Activated CD4-positive, CD25-positive, alpha-beta regulatory T cell treated with anti-CD3 and anti-CD28 coated beads, Interleukin-2, amount 50 U/mL, for 72 hours (primary cell): ENCODE measurements around the gene LYST.
"Not testable (repeated sequence)": the region's sequence is repeated elsewhere in the genome, so short reads cannot be mapped to it uniquely, and the experiment has no call there.

Experiments used
- DNase-seq: peaks from one replicate; pipeline ENCODE4 v3.0.0; 2021

LYST gene

DNA sequence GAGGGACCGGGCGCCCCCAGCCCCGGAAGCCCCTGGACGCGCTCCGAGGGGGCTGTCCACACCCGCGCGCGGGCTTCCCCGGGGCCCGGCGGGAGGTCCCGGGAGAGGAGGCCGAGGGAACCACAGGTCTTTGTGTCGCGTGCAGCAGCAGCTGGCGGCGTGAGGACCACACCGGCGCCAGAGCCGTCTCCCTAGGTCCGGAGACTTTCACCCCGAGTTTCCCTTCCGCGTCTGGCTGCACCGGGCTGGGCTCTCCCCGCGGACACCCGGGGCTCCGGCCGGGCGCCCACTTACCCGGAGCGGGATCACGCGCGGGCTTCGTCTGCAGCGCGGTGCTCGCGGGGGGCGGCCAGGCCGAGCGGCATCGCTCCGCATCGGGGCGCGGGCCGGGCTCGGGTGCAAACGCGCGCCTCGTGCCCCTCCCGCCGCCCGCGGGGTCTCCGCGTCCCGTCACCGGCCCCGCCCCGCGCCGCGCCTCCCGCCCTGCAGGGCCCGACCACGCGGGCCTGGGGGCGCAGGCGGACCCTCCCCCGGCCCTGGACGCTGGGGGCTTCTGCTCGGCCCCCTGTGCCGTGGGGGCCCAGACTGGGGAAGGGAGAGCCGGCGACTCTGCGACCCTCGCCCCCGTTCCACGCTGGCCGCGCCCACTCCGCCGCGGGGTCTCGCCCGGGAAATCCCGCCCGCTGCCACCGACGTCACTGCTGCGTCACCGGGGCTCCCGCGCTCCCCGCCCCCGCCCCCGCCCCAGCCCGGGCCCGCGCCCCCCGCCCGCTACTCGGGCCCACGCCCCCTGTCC, 217.1 kb downstream of the LYST start, which contains the start of gene GNG4:
GNG4 (minus strand) TSS at position 417 of the 796 bp plus-strand sequence. CDS start 65,946 bp downstream, outside the sequence.
- DNase-seq, result no peak

DNA sequence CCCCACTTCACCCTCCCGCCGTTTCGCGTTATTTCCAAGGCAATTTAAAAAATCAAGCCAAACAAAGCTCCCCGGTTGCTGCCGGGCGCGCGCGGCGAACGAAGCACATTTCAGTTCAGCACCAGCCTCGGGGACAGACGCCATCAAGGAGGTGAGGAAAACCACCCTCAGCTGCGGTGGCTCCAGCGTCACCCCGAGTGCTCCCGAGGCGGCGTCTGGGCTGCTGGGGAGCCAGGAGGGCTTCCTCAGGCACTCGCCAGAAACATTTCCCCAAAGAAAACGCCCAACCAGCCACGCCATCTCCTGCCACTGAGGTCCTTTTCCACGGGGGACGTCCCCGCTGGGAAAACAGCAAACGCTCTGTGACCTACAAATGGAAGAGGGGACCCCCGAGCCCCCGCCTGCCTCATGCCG, 217.7 kb downstream of the LYST start:
- DNase-seq, result peak; percentile 44

DNA sequence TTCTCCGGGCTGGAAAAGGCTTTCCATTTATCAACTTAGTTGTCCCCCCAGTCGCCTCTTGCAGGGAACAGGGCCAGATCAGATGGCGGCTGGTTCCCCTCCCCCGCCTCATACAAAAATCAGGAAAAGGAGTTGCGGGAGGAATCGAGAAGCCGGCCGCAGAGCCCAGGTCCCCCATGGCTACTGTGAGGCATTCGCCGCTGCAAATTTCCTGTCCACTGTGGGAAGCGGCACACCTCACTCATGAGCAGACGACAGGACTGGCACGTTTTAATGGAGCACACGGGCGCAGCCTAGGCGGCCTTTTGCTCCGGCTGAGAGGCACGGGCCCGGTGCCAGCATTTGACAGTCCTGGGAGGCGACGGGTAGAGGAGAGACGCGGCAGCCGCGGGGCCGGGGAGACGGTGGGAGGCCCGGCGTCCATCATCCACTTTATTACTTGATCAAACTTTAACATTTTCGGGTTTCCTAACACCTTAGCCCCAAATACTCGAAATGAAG, 218.2 kb downstream of the LYST start:
- DNase-seq, result no peak

DNA sequence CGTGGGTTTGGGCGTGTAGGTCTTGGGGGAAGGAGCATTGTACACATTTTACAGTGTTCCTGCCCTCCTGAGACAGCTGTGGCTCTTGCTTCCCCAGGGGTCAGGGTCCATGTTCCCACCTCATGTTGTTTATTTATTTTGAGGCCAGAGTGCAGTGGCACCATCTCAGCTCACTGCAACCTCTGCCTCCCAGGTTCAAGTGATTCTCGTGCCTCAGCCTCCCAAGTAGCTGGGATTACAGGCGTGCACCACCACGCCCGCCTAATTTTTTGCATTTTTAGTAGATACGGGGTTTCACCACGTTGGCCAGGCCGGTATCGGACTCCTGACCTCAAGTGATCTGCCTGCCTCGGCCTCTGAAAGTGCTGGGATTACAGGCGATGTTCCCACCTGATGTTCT, 219.2 kb downstream of the LYST start:
- DNase-seq, result not testable (repeated sequence)

DNA sequence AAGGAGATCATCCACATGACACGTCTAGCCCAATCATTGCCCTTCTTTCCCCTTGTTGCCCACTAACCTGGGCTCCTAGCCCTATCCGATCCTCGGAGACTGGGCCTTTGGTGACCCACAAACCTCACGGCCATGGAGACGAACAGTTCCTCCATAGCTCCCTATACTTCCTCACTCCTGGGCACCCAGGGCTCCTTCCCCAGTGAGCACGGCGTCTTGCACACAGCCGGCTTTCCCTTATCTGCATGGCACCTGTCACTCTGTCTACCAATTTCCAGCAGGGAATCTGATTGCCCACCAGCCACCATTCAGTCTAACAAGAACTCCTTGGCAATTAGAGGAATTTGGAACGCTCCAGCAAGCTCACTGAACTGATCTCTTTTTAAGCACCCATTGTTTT, 220.2 kb downstream of the LYST start:
- no peak for DNase-seq

DNA sequence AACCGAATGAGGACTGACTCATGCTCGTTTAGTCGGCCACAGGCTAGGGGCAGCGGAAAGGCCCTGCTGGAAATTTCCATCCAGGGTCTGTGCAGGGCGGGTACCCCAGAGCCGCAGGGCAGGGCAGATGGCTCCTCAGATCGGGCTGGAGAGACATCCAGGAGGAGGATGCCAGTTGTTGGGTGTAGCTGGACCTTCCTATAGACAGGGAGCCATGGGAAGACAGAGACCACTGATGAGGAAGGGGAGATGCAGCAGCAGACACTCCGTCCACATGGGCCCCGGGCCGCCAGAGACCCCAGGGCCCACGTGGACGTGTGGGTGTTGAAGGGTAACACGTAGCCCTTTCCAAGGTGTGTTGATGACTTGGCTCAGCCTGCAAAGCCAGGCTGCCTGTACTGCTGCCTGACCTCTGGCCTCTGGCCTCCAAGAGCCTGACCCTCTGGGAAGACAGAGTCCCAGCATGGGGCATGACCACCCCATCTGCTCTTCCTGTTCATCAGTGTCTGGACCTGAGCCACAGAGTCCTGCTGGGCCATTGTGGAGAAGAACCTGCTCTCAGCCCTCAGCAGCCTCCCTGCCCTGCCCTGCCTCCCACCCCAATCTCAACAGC, 221.9 kb downstream of the LYST start:
- DNase-seq, result no peak

DNA sequence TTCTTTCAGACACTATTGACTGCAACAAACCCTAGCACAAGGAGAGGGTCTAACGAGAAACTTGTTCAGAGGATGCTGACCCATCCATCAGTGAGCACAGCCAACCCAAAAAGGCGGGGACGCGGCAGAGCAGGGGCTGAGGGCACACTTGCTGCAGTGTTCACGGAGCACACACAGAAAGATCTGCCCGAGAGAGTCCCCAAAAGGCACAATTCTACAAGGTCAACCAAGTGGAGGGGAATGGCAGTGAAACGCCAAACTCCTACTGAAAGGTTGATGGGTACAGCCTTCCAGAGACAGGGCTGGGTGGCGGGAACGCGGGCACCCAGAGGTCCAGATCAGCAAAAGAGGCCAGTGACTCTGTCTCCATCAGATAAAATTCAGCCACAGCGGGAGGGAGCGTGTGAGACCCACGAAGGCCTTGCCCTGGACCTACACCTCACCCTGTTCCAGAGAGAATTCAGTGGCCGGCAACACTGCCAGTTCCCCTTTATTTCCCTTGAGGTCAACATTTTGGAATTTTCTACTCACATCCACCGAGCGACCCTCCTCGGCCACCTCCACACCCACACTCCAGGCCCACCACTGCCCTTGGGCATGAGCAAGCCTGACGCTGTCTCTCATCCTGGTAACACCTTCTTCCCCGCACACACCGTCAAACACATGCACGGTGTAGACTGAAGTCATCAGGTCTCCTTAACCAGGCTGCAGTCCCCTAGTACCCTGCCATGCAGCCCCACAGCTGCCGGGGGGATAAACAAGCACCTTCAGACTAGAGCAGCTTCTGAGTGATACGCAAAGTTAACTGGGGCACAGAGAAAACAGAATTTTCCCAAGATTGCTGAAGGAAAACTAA, 222.6 kb downstream of the LYST start:
- DNase-seq, result no peak

DNA sequence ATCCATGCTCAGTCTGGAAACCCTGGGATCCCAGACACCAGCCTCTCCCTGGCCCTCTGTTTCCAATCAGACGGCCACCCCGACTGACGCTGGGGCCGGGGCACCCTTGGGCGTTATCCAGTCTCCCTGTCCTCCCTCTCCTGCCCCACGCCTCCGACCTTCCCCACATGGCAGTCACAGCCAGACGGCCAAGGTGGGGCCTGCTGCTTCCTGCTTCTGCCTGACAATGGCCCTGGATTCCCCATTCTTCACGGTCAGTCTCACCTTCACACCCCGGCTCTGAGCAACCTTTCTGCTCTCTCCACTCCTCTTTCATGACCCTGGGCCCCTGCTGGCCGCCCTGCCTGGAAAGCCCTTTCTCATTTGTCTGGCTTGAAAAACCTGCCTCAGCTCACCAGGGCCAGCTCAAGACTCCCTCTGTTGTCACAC, 223.7 kb downstream of the LYST start:
- DNase-seq, result no peak

DNA sequence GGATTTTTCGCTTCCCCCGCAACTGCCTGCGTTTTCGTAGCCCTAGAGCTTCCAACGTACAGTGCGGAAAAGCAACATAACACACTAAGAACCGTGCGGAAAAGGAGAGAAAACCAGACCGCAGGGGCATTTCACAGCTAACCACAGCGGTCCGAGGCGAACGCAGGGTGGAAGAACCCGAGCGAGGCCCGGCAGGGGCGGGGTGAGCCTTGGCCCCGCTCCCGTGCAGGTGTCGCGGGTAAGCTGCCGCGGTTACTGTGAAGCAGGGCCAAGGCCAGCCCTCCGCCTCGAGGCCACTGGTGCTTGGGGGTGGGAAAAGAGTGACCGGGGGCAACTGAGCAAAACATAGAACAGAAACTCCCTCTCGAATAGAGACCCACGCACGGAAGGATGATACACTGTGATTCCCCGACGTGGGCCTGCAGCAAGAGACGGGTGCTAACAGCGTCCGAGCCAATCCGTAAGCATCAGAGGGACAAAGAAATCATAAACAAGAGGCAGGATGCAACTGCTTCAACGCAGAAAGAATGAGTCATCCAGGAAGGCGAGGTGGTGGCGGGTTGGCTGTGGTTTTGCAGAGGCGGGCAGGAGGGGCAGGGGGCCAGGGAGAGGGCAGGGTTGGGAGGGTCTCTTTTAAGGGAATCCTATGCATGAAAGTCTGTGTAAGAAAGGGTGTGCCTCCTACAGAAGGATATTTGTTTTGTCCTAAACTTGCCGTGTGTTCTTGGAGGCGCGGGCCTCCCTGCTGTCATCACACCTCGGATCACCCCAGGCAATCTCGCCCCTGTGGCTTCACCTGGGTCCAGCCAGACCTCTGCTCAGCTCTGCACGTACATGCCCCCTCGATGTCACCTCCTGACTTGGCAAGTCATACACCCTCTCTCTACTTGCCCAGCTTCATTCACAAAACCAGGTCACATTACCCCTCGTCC, 224.4 kb downstream of the LYST start:
- peak; percentile 61 for DNase-seq

DNA sequence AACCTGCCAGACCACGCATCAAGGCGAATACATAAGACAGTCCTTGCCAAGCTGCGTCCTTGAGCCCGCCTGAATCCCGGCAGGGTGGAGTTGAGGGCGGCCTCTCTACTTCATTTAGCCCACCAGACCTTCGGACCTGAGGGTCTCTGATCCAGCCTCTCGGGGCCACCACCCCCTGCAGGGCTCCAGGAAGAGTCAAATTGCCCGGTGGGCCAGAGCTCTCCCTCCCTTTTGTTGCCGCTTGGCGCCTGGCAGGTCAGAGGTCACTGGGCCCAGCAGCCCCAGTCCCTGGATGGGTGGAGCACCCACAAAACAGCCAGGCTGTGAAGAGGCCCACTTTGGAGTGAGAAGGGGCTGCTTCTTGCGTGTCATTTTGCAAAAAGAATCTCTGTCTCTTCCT, 226.1 kb downstream of the LYST start:
- no peak for DNase-seq

DNA sequence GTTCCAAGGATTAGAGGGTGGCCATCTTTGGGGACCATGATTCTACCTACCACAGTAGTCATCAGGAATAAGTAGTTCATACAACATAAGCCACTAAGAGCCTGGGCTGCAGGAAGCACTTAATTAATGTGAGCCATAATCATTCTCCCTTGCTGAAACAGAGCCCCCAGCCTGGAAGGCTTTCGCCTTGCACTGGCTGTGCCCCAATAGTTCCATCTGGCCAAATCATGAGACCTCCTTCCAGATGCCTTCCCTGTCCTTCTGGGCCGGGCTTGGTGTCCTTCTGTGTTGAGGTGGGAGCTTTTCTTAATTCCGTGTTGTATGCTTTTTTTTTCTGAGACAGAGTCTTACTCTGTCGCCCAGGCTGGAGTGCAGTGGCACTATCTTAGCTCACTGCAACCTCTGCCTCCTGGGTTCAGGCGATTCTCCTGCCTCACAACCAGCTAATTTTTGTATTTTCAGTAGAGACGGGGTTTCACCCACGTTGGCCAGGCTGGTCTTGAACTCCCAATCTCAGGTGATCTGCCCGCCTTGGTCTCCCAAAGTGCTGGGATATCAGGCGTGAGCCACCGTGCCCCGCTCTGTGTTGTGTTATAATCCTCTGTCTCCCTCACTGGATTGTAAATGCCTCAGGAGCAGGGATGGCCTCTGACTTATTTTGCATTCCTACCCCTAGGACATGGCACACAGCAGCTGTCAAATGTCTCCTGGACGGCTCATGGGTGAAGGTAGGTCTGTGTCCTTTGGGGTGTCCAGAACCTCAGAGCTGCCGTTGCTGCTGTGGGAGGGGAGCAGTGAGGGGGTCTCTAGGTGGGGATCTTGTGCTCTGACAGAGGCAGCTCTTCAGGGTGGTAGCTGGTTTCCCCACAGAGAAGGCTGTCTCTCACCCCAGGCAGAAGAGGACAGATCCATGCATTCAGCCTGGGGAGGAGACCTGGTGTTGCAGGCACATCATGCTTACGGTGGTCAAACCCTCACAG, 227.2 kb downstream of the LYST start:
- no peak for DNase-seq

DNA sequence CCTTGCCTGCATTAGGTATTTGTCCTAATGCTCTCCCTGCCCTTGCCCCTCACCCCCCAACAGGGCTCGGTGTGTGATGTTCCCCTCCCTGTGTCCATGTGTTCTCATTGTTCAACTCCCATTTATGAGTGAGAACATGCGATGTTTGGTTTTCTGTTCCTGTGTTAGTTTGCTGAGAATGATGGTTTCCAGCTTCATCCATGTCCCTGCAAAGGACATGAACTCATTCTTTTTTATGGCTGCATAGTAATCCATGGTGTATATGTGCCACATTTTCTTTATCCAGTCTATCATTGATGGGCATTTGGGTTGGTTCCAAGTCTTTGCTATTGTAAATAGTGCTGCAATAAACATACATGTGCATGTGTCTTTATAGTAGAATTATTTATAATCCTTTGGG, 228.1 kb downstream of the LYST start:
- DNase-seq, result not testable (repeated sequence)

DNA sequence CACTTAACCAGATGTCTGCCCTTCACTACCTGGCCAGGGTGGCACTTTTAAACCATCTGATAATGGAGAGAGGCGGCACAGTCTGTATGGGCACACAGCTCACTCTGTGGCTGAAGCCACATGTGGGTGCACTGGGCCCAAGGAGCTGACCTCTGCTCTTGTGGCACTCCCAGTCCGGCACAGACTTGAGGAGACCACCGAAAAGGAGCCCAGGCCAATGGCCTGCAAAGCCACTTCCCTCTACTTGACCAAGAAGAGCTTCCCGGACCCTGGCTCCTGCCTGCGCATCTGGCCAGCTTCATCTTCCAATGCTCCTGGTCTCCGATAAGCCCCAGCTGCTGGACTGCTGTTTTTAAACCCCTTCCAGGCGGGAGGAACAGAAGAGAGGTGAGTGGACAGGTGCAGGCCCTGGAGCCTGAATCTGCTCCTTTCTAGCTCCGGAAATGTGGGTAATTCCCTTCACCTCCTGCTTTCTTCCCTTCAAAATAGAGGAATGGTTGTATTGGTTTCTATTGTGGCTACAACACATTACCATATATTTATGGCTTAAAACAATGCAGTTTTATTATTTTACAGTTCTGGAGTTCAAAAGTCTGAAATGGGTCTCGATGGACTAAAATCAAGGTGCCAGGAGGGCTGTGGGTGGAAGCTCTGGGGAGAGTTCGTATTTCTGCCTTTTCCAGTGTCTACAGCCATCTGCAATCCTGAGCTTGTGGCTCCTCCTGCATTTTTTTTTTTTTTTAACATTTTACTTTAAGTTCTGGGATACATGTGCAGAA, 228.8 kb downstream of the LYST start:
- DNase-seq, result no peak

DNA sequence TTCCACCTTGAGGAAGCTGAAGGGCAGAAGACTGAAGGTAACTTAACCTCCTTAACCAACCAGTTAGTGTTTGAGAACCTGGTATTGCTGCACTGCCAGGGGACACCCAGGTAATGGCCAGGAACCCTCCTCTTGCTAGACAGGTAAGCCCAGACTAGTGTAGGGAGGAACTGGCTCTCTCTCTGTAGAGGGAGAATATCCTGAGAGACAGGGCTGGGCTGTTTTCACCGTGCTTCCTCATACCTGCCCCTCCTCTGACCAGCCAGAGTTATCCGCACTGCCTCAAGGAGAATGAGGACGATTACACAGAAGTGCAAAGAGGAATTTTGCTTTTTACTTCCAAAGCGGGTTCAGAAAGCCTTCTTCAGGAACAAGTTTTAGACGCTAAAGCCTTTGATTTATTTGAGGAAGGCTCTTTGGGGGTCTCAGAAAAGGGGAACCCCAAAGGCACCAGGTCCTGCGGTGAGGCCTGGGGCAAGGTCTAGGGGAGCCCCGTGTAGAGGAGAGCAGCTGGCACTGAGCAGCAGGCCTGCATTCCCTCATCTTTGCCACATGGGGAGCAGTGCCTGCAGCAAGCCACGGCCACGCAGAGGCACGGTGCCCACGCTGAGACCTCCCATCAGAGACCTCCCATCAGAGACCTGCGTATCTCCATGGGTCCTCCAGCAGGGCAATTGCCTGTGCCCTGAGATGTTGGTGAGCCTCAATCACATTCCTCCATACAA, 230.6 kb downstream of the LYST start:
- DNase-seq, result no peak

DNA sequence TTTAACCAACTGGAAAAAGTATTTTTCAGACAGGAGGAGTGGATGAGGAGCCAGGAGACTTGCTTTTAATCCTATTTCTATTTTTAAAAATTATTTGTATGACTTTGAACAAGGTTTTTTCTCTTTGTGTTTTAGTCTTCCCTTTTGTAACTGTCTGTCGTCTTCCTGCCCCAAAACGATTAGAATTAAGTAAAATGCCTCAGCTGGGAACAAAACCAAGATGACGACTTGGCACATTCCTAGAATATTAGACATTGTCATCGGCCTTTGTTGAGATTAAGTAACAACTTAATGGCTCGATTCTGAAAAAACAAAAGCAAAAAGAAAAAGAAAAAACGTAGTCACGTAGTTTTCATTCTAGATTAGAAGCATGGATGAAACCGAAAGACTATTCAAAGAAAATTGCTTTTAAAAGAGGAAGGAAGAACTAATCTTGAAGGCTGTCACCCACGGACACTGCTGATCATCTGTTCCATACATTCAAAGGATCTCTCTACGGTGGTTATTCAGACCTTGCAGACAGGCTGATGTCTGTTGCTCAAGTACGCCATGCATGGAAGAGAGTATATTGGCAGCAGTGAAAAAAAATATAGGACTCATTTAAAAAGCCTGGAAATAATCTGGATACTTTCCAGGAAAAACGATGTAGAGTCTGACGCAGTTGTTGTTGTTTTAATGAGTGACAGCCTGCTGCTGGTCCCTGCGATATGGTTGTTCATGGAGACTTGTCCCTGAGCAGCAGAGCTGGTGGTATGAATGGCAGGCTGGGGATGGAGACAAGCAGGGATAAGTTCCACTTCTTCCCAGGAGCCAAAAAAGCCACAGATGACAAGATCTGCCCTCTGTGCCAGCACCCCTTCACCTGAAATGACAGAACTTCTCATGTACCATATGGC, 234.0 kb downstream of the LYST start:
- no peak for DNase-seq

DNA sequence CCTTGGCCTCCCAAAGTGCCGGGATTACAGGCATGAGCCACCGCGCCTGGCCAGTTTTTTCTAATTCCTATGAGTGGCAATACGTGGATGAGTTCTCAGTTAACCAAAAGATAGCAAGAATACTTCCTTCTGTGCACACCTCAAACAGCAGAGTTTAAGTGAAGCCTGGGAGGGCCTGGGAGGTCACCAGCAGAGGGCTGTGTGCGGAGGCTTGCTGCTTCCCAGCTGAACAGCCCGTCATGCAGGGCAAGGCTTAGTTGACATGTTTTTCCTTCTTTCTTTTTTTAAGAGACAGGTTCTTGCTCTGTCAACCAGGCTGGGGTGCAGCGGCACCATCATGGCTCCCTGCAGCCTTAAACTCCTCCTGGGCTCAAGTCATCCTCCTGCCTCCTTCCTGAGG, 234.9 kb downstream of the LYST start:
- no peak for DNase-seq

DNA sequence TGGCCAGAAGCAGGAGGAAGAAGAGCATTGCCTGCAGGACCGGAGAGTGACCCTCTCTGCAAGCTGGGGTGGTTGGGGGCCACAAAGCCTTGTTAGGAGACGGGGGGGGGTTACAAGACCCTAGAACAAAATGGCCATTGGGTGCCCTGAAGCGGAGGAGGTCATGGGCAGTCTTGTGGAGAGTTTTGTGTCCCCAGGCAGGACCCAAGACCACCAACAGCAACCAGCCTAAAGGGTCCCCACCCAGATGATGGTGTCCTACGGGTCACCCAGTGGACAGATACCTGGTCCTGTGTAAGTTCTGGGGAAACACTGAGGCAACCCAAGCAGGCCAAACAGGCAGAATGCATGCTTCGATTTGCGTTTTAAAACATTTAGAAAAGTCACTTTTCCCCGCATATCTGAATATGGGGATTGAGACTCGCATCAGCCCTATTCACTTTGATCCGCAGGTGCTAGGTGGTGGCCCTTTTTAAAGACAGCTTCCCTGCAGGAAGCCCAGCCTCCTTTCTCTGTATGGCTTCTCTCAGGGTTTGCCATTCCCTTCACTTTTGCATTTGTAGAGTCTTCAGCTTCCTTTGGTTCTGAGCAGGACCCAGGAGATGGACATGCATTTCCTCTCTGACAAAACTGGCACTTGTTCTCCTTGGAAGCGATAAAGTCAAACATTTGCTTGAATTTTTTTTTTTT, 238.2 kb downstream of the LYST start:
- no peak for DNase-seq

DNA sequence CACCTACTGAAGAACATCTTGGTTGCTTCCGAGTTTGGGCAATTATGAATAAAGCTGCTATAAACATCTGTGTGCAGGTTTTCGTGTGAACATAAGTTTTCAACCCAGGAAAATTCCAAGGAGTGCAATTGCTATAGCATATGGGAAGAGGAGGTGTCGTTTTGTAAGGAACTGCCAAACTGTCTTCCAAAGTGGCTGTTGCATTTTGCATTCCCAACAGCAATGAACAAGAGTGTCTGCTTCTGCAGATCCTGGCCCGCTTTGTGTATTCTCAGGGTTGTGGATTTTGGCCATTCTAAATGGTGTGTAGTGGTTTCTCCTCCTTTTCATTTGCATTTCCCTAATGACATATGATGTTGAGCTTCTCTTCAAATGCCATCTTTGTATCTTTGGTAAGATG, 240.9 kb downstream of the LYST start:
- no peak for DNase-seq
